Stimulated activated CD4-positive, alpha-beta T cell treated with anti-CD3 and anti-CD28 coated beads, TNF-alpha, amount 100 ng/mL, for 48 hours (primary cell): ENCODE results near the gene SMC1B.
"Not testable (repeated sequence)": the region's sequence is repeated elsewhere in the genome, so short reads cannot be mapped to it uniquely, and the experiment has no call there.

Experiments used
- DNase-seq, 3 donors: peaks; one replicate each; pipeline ENCODE4 v3.0.0-alpha.2; 2020; ENCODE audit warnings: low read depth in 3 of 3

SMC1B gene

DNA sequence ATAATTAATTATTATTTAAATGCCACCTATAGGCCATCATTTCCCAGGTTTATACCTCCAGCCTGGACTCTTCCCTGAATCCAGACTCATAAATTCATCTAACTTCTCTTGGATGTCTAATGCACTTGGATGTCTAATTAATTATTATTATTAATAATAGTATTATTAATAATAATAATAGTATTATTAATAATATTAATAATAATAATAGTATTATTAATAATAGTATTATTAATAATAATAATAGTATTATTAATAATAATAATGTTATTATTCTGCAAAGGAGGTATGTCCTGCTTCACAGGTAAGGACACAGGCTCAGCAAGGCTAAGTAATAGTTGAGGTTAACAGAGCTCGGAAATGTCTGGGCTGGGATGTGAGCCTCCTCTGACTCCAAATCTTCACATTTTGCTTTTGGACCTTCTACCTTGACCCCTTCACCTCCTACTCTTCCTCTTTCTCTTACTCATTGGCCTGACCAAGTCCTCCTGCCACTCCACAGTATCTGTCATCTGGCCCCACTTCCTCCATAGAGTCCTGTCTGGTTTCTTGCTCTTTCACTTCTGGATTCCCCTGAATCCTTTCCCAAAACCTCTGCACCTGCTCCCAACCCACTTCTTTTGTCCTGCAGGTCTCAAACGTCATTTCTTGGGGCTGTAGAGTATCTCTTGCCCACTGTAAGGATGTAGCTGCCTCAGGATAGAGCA is 8.1 kb upstream of the SMC1B start:
- DNase-seq, result no peak

GRCh38 chr22:45420539-45420938 is 7.1 kb upstream of the SMC1B start:
- no peak for DNase-seq

GRCh38 chr22:45420011-45420410 is 6.6 kb upstream of the SMC1B start:
- no peak for DNase-seq

DNA sequence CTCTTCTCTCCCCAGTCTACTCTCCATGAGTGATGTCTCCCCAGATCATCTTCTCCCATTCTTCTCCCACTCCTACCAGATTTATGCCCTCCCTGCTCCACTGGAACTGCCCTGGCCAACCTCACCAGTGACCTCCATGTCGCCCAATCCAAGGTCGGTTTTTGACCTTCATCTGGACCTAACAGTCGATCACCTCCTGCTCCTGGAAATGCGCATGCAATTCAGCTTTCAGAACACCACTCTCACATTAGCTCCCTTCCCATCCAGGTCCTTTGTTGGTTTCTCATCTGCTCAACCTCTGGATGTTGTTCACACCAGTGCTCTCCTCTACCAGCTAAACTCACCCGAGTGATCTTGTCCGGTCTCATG is 5.4 kb upstream of the SMC1B start:
- DNase-seq, result no peak

DNA sequence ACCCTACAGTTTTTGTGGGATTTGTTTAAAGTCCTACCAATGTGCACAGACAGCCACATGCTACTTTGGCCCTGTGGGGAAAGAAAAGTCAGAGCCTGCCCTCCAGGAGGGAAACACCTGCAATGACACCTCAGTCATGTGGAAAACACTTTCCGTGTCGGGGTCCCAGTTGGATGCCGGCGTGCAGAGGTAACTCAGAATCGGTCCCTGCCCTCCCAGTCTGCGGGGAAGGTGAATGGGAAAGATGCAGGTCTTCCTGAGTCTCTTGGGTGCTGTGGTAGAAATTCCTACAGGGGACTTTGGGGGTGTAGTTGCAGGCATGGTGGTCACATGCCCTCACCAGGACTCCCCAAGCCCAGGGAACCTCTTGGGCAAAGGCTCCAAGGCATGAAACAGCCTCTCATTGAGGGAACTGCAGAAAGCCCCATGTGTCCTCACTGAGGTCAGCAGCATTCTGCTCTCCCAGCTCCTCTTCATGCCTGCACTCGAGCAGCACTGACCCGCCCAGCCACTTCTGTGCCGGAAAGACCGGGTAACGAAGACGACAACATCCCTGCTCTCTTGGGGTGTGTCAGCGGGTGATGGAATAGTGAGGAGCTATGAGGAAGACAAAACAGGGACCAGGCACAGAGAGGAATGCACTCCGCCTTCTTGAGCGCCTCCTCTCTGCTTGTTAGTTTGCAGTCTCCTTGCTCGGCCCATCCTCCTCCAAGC is 4.8 kb upstream of the SMC1B start:
- no peak for DNase-seq

- no peak for DNase-seq
Measured at GRCh38 chr22:45413013-45413367, 409 bp downstream of the SMC1B start.

DNA sequence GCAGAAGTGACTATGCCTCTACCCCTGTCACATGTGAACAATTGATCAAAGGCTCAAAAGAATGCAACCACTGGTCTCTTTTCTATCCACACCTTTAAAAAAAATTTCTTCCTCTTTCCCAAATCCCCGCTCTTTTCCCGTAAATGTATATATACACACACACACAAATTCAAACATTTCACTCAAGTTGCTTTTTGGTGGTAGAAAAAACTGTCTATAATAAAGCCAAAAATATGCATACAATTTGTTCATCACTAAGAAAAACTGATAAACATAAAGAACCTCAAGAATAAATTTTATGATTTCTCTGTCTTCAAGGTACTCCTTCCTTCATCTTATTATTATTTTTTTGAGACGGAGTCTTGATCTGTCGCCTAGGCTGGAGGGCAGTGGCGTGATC is 5.6 kb downstream of the SMC1B start:
- no peak for DNase-seq

- DNase-seq, result no peak
Measured at GRCh38 chr22:45402466-45402985, 10.9 kb downstream of the SMC1B start.

DNA sequence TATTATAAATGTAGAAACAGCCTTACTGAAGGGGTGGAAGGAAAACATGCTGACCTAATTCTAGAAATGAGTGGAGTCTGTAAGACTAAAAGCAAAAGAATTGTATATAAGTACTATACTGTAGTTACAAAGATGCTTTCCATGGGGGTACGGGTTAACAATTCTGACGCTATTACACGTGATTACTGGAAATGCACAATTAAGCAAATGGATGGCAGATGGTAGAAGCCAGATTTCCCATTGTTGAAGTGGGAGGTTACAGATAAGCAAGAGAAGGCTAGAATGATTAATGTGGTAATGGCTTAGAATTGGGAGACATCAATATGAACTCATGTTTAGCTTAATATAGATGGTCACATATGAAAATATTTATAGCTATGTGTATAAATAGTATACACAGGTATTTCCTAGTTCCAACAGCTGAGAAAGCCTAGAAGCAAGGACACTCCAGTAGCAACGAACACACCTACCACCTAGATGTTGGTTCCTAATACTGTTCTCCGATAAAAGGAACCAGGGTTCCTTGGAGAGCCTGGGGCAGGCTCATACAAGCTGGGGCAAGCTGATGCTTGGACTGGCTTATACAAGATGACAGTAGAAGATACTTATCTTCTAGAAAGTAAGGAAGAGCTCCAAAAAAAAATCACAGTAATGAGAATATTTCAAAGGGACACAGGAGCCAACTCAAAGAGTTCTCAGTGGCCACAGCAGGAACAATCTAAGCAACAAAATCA is 13.5 kb downstream of the SMC1B start:
- no peak for DNase-seq

GRCh38 chr22:45398214-45398613 is 15.2 kb downstream of the SMC1B start:
- no peak for DNase-seq

DNA sequence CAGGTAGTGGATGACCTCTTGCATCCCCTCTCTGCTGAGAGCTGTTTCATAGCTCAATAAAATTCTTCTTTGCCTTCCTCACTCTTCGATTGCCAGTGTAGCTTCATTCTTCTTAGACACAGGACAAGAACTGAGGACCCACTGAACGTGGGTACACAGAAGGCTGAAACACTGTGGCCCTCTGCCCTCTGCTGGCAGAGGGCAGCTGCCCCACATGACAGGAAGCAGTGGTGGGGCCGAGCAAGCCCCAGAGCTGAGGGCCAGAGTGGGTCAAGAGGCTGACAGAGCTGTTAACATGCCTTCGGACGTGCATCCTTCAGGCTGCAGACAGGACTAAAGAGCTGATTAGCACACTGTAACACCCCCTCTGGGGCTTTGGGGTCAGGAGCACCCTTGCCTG is 15.6 kb downstream of the SMC1B start:
- no peak for DNase-seq

- DNase-seq, result no peak
Measured at GRCh38 chr22:45389546-45389945, 23.9 kb downstream of the SMC1B start.

- no peak for DNase-seq
Measured at GRCh38 chr22:45381348-45381747, 32.1 kb downstream of the SMC1B start.

- no peak for DNase-seq
Measured at GRCh38 chr22:45376703-45377102, 36.7 kb downstream of the SMC1B start.

DNA sequence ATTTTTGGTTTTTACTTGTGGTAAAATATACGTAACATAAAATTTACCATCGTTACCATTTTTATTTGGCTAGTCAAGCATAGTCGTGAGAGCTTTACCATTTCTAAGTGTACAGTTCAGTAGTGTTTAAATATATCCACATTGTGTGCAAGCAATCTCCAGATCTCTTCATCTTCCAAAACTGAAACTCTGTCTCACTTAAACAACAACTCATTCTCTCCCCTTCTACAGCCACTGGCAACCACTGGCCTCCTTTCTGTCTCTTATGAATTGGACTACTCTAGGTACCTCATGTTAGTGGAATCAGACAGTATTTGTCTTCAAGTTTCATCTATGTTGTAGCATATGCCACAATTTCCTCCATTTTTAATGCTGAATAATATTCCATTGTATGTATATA is 37.4 kb downstream of the SMC1B start:
- DNase-seq, result no peak

DNA sequence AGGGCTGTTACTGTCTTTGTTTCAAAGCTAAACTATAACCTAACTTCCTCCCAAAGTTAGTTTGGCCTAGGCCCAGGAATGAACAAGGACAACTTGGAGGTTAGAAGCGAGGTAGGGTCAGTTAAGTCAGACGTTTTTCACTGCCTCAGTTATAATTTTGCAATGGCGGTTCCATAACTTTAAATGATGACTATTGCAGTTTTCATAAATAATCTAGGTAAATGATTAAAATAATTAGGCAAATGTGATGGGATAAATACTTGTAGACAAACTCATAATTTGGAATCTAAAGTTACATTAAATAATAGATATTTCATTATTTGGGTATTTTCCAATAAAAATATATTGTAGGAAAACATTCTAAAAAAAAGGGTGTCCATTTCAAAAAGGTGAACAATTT is 39.8 kb downstream of the SMC1B start:
- not testable (repeated sequence) for DNase-seq

DNA sequence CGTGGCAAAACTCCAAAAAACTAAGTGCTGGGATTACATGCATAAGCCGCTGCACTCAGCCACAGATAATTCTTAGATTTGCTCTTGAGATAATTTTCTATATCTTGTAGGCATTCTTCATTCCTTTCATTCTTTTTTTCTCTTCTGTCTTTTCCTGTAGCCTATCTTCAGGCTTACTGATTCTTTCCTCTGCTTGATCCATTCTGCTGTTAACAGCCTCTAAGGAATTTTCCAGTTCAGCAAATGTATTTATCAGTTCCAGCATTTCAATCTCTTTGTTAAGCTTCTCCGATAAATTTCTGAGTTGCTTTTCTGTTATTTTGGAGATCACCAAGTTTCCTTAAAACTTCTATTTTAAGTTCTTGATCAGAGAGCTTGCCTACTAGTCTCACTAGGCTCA is 46.7 kb downstream of the SMC1B start:
- DNase-seq, result no peak

GRCh38 chr22:45359627-45360026 is 53.8 kb downstream of the SMC1B start:
- DNase-seq, result no peak

GRCh38 chr22:45358127-45358526 is 55.3 kb downstream of the SMC1B start:
- DNase-seq, result no peak

DNA sequence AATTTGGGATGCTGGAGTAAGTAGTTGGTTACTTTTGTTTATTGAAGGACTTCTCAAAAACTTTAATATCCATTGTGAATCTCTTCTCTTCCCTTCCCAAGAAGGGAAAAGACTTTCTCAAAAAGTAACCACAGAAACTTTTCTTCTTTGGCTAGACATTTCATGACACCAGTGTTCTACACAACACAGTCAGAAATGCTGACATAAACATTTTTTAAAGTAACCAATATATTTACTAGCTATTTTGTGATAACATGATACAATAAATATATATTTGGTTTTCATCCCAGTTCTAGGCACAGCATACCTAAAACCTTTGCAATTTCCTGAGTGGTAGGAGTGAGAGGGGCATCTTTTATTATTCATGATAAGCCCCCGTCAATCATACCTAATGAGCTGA is 55.9 kb downstream of the SMC1B start:
- no peak for DNase-seq

DNA sequence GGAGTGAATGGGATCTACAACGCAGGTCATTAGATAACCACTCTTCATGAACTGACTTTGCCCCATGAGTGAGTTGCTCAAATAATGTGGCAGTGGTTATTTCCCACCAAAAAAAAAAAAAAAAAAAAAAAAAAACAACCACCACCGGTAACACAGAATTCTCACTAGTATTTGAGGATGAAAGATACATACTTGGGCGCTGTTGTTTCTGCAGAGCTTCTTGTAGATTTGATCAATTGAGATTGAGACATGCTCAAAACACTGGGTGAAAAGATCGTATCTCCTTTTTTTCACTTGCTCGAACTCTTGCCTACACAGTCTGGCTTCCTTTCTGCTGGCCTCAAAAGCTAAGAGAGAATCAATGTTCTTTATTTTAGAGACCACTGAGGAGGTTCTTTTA is 59.6 kb downstream of the SMC1B start:
- DNase-seq, result no peak

DNA sequence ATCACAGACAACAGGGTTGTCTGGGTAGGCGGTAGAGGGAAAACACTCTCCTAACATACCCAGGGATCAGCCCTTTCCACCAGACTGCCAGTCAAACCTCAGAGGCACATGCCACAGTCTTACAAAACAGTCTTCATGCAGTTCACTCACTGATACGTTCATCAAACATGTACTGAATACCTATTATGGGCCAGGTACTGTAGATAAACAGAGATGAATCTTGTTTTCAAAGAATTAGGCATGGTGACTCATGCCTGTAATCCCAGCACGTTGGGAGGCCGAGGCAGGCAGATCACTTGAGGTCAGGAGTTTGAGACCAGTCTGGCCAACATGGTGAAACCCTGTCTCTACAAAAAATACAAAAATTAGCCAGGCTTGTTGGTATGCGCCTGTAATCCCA is 60.6 kb downstream of the SMC1B start:
- DNase-seq, result not testable (repeated sequence)

DNA sequence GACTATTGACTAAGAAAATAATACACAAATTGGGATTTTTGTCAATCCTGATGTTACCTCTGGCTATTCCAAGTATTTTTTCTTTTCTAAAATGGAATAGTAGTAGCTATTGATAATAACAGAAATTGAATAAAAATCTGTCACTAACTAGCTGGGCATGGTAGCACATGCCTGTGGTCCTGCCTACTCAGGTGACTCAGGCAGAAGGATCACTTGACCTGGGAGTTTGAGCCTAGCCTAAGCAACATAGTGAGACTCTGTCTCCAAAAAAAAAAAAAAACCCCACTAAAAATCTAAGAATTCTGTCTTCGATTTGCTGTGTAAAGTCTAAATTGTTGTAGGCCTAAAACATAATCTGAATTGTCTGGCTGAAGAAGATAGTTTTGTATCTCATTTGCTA is 61.4 kb downstream of the SMC1B start:
- no peak for DNase-seq
